HCT116 (cell line): Measurements from ENCODE around the gene IQCC.

Experiments
- EZH2 ChIP-seq: fragments of 200-600 bp; sonication (generic); IDR thresholded peaks from 2 replicates; pipeline ENCODE4 v1.6.1; 2017; ENCODE audit warnings: antibody characterized with exemption, mixed run types
- TF ChIP-seq, protein P1 (sequence below), 3 experiments: fragments of 200-600 bp in 1 of 3; sonication (generic) in 1 of 3; IDR thresholded peaks in 2 of 3; conservative IDR thresholded peaks in 1 of 3; 2 replicates each; pipeline ENCODE4 v1.5.1; 2012 to 2017; ENCODE audit warnings: low read depth in 2 of 3, low read length in 2 of 3, antibody characterized with exemption in 1 of 3, borderline replicate concordance in 1 of 3, control low read depth in 1 of 3, mild to moderate bottlenecking in 1 of 3, mixed read lengths in 1 of 3, mixed run types in 1 of 3, moderate library complexity in 1 of 3; ENCODE audit not compliant: insufficient read depth in 1 of 3

DNA sequence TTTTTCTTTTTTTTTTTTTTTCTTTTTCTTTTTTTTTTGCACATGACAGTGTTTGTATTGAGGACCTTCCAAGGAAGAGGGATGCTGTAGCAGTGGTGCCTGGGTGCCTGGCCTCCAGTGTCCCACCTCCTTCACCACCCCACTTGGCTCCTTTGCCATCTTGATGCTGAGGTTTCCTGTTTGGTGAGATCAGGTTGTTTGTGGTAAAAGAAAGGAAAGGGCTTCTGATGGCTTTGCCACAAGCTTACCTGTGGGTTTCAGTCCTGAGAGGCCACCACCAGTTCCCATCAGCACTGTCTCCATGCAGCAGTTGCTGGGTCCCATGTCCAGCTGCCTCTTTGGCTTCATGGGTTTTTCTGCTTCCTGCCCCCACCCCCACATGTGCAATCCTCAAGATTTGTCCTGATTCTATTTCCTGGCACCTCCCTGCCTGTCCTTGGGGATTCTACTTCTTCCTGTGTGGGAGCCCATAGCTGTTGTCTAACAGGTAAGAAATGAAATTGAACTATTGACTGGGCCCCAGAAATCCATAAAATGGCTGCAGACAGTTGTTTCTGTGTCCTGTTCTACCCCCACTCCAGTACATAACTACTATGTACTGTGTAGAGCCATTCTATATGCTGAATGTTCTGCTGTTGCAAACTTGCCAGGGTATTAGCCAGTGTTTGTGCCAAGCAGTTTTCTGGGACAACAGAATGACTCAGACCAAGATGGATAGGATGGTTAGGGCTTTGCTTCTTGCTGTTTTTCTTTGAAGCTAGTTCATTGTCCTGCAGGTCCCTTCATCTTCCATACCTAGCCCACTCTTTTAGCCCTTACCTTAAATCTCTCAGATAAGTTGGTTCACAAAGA lies 9.3 kb upstream of the IQCC start:
- no peak for TF ChIP-seq EZH2
- TF ChIP-seq, protein P1, sequence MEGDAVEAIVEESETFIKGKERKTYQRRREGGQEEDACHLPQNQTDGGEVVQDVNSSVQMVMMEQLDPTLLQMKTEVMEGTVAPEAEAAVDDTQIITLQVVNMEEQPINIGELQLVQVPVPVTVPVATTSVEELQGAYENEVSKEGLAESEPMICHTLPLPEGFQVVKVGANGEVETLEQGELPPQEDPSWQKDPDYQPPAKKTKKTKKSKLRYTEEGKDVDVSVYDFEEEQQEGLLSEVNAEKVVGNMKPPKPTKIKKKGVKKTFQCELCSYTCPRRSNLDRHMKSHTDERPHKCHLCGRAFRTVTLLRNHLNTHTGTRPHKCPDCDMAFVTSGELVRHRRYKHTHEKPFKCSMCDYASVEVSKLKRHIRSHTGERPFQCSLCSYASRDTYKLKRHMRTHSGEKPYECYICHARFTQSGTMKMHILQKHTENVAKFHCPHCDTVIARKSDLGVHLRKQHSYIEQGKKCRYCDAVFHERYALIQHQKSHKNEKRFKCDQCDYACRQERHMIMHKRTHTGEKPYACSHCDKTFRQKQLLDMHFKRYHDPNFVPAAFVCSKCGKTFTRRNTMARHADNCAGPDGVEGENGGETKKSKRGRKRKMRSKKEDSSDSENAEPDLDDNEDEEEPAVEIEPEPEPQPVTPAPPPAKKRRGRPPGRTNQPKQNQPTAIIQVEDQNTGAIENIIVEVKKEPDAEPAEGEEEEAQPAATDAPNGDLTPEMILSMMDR (IDR thresholded peaks at IDR 0.05 in 2 of 3, conservative IDR thresholded peaks at IDR 0.05 in 1 of 3; ENCODE audit: borderline replicate concordance in 1 of 3, insufficient read depth in 1 of 3, low read depth in 2 of 3, low read length in 2 of 3): no peak
